NAMALWA (cell line): ENCODE data around the gene DDX27.

Experiments used
- DNase-seq: peaks from one replicate; pipeline ENCODE4 v3.0.0-alpha.2; 2015; ENCODE audit warnings: low spot score

DDX27 gene

DNA sequence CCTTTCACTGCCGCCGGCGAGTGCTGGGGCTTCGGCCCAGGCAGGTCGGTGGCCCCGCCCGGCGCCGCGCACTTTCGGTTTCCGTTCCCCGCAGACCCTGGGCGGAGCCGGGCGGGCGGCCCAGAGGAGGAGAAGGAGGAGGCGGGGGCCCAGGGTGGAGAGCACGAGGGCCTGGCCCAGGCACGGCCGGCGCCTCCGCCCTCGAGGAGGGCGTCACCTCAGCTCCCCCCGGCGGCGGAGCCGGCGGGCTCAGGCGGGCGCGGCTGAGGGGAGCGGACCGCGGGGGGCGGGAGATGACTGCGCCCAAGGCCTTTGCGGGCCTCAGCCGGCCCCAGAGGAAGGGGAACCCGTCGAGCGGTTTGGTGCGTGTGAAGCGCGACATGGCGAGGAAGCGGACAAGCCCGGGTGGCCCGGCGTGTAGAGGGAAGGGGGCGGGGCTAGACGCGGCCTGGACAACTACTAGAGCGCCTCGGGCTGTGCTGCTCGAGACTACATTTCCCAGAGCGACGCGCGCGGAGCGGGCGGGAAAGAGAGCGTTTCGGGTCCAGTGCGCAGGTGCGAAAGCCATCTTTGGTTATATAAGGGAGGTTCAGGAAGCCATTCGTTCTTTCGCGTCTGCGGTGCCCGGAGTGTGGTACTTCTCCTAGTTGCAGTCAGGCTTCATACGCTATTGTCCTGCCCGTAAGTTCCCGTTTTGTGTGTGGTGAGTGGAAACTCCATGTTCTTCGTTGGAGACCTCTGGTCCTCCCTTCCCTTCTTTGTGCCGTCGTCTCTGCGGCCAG lies 59.0 kb downstream of the DDX27 start, which contains the start of gene ZNFX1:
ZNFX1 (minus strand) TSS at position 22 of the 782 bp plus-strand sequence. CDS start 2,218 bp downstream, outside the sequence.
- peak; percentile 98 for DNase-seq

DNA sequence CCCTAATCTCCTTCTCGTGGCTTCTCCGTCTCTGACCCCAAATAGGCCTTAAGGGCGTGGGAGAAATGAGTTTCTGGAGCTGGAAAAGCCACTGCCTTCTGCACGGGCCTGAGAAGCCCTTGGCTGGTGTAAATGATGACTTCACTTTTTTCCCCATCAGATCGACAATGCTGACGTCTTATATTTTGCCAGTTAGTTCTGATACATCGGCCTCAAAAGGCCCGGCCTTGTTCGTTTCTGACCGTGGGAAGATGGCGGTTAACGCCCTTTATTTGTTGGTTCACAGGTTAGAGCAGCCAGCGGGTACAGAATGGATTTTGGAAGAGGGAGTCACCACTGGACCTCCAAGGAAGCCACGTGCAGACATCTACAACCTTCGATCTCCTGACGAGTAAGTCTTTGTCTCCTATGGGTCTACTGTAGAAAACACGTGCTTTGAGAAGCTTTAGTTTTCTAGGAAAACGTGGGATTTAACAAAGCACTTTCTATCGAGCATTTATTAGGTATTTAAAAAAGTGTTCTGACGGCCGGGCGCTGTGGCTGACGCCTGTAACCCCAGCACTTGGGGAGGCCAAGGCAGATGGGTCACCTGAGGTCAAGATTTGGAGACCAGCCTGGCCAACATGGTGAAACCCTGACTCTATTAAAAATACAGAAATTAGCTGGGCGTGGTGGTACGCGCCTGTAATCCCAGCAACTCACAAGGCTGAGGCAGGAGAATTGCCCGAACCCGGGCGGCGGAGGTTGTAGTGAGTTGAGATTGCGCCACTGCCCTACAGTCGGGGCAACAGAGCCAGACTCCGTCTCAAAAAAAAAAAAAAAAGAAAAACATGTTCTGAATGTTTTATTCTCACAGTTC lies 59.8 kb downstream of the DDX27 start:
- DNase-seq: no peak

DNA sequence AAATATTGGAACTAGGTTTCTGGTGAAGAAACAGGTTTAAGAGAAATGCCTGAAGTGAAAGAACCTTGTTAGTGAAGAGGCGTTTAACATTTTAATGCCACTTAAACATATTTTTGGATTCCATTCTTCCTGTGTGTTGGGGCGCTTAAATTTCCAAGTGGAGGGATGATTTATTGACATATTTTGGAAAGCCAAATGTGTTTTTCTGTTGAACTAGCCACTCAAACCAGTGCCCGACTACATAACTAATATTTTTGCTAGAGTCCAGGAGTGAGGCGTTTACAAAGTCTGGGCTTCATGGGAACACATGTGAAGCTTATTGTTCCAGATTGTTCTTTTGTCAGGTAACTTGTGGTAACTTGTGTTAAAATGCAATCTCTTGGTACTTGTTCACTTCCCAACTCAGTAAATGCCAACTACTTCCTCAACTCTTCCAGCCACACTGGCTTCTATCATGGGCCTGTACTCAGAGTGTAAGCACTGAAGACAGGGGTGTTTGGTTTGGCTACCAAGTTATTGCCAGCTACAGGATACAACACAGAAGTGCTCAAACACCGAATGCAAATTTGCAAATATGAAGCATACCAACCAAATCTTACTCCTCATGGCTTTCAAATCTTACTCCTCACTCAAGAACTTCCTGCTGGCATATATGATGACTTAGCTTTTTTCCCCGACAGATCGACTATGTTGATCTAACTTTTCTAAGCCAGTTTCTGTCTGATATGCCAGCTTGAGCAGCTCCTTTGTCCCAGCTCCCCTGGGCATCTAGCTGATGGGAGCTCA lies 60.7 kb downstream of the DDX27 start:
- DNase-seq: peak; percentile 54

DNA sequence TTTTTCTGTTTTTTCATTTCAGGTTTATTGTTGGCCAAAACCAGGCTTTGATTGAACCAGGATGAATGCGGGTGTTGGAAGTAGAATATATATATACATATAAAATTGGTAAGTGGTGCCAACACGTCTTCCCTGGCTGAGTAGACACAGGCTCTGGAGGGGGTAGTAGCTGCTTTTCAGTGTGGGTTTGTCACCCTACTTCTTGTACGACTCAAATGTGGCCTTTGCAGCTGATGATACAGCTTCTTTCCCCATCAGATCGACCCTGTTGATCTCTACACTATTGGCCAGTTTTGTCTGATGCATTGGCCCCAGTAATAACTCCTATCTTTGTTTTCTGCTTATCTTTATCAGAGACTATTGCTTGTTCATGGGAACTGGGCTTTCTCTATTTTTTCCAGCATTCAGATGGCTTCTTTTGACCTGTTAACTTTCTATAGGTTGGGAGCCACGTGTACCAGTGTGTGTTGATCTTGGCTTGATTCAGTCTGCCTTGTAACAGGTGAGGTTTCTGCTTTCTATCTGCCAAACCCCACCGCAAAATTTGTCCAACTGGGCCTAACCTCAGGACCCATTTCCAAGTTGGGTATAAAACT lies 61.3 kb downstream of the DDX27 start:
- peak; percentile 42 for DNase-seq

DNA sequence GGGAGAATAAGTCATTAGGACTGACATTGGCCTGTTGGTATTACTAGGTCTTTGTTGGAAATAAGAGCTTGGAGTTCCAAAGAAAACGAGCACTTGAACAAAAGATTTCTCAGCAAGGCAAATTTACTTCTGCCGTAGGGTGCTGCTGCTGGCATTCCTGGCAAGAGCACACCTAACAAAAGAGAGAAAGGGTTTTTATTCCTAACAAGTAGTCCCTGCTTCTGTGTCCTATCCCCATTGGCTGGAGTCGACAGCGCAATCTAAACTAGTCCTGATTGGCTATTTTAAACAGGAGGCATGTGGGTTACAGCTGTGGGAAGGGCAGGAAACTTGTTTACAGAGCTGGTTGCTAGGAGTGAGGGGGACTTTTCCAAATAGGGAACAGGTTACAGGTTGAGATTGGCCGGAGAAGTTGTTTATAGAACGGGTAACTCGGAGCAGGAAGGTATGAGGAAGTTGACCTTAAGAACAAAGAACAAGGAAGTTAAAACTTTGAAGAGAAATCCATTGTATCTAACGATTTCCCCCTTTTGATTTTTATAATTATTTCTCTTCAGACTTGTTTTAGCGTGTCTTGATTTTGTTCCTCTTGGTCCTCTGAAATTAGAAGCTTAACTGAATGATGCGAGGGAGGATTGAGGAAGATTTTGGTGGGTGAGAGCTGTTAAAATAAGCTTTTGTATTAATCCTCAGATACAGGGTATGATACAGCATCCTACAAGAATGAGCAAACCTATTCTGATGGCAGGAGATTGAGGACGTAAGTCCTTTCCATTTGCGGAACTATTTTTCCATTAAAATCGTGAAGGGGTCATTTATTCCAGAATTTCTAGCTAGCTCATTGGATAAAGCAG lies 62.1 kb downstream of the DDX27 start:
- peak; percentile 53 for DNase-seq

DNA sequence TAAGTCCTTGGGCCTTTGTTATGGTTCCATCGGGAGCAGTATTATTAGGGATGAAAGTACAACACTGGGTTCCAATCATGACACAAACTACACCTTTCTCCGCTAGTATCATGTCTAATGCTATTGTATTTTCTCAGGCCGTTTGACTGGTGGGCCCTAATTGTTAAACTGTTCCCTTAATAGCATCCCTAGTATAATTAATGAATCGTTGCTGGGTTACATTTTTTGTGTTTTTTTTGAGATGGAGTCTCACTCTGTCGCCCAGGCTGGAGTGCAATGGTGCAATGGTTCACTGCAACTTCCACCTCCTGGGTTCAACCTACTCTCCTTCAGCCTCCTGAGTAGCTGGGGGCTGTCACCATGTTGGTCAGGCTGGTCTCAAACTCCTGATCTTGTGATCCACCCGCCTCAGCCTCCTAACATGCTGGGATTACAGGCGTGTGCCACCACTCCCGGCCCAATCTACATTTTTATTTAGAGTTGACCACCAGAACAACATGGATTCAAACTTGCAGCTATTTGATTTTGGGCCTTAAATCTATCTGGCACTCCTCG lies 62.8 kb downstream of the DDX27 start:
- no peak for DNase-seq

DNA sequence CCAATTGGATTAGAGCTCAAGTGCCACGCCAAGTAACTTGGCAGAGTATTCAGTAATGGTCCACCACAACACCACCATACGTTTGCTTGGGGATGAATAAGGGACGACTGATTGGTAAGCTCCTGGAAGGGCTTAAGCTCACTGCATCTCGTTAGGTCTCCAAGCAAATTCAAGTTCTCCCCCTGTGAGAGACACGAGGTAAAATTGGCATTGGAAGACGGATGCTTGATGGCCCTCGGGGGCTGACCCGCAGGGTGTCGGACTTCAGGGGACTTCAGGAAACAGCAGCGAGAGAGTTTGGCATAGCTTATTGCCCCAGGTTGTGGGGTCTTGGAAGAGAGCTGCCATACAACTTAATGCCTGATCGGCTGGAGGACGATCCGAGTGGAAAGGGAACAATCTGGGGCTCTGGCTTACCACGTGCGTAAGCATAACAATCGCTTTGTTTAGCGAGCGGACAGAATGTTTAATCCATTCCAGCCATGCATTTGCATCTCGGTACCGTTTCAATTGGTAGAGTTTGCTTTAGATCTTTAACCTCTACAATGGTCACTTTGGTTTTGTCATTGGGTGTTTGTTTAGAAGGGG lies 63.5 kb downstream of the DDX27 start:
- DNase-seq: peak; percentile 43

DNA sequence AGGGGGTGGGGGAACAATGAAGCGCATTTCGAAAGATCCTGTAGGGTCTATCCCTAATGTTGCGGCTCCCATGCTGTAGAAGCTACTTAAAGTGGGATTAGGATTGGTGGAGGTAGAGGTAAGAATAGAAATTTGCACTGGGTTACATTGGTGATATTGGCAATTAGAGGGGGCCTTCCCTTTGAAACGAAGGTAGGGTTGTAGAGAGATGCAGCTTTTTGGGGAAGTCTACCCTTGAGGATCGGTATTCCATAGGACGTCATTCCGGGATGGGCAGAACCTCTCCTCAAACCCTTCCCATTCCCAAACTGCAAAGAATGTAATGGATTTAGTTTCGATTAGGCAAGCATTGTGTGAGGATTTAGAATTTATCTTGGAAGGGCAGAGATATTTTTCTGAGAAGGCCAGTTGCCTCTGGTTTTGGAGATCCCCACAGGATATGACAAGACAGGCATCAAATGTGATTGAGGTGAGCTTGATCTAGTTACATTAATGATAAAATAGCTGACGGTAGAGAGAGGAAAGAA lies 64.0 kb downstream of the DDX27 start:
- peak; percentile 51 for DNase-seq

DNA sequence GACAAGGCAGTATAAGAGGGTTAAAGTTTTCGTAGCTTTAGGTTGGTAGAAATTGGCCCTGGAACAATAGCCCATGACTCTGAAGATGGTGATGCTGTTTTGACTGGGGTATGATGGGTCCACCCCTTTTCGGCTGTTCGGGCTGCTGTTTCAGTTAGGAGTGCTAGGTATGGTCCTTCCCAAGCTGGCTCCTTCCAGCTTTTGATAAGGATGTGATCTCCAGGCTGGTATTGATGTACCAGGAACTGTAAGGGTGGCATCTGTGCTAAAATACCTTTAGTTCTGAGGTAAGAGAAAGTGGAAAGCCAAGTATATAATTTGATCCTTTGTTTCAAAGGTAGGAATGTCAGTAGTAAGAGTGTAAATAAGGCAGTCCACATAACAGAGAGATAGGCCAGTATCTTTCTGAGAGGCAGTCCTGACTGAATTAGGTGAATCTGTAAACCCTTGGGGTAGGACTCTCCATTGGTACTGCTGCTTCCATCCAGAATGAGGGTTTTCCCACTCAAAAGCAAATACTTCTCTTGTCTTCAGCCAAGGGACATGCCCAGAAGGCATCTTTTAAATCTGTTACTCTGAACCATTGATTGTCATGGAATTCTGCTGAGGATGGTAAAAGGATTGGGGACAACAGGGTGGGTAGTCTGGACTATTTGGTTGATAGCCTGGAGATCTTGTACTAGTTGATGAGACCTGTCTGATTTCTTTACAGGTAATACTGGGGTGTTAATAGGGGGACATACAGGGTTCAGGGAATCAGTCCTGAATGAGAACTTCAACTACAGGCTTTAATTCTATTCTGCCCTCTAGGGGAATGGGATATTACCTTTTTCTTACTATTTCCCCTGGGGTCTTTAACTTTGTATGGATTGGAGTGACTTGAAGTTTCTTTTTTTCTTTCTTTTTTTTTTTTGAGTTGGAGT lies 64.7 kb downstream of the DDX27 start:
- DNase-seq: peak; percentile 51

DNA sequence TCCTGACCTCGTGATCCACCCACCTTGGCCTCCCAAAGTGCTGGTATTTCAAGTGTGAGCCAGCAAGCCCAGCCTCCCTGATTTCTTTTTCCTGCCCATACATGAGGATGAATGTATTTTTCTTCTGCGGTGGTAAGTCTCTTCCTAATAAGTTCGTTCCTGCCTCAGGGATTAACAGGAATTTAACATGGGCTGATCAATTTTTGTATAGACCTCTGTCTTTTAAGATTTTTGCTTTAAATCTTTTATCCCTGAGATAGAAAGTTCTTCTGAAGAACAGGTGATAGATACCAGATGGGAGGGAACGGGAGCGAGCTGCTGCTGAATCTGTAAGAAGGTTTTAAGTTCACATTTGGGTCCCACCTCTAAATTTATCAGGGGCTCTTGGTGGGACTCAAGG lies 65.6 kb downstream of the DDX27 start:
- peak; percentile 39 for DNase-seq

DNA sequence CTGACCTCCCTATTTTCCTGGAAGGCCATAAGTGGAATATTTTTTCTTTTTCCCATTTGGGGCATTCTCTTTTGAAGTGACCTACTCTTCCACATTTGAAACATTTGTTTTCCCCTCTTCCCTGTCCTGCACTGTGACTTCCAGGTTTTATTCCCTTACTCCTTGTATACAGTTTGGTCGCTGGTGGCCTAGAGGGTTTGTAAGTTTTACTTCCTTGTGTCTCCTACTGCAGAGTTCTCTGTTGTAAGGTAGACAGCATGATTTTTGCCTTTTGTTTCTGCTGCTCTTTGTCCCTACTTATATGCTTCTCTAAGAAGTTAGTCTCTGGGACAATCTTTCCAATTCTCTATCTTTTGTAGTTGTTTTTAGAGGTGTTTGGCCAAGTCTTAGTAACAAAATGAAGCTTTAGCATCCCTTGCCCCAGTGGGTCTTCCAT lies 66.0 kb downstream of the DDX27 start:
- peak; percentile 42 for DNase-seq

DNA sequence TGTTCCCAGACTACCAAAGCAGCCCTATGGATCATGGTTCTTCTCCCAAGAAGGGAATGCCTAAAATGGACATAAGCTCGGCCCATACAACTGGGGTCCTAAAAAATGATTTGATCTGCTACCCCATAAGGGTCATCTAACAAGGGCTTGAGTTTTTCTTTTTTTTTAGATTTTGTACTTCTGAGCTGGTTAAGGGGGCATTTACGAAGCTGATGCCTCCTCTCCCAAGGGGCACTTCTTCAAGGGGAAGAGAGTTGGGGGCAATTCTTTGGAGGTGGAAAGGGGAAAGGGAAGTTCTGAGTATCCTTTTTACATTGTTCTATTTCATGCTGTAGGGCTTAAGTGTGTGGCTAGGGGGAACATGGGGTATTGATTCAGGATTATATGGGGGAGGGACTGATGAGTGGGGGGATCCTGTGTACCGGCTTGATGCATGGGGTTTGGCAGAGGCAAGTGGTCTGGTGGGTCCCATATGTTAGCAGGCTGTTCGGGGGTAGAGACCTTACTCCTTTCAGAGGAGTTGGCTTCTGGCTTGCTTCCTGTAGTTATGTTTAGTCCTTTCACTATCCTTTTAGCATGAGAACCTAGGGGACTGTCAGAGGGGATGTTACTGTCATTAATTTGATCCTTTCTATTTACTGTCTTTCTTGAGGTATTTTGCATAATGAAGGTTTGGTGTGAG lies 66.7 kb downstream of the DDX27 start:
- DNase-seq: peak; percentile 39

DNA sequence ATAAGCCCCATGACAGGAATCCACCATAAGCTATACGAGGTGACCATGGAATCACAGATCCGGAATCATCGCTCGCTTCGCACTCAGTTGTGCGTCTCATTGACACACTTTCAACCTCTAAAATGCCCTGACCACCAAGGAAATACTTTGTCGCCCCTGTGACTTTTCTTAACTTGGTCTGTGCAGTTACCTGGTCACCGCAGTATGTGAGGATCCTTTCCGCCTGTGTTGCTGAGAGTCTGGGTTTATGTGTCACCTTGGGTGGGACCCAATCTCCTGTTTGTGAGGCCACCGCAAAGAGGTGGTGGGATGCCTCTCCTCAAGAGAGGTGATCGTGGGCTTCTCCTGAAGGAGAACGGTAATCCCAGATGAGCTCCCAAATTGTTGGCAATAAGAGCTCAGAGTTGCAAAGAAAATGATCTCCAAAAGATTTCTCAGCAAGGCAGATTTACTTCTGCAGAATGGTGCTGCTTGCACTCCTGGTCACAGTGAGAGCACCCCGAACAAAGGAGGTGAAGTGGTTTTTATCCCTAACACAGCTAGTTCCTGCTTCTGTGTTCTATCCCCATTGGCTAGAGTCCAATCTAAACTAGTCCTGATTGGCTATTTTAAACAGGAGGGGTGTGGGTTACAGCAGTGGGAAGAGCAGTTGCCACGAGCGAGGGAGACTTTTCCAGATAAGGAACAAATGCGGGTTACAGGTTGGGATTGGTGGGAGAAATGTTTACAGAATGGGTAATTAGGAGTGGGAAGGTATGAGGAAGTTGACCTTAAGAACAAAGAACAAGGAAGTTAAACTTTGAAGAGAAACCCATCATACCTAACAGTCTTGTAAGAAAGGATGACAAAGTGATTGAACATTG lies 67.7 kb downstream of the DDX27 start:
- DNase-seq: no peak

DNA sequence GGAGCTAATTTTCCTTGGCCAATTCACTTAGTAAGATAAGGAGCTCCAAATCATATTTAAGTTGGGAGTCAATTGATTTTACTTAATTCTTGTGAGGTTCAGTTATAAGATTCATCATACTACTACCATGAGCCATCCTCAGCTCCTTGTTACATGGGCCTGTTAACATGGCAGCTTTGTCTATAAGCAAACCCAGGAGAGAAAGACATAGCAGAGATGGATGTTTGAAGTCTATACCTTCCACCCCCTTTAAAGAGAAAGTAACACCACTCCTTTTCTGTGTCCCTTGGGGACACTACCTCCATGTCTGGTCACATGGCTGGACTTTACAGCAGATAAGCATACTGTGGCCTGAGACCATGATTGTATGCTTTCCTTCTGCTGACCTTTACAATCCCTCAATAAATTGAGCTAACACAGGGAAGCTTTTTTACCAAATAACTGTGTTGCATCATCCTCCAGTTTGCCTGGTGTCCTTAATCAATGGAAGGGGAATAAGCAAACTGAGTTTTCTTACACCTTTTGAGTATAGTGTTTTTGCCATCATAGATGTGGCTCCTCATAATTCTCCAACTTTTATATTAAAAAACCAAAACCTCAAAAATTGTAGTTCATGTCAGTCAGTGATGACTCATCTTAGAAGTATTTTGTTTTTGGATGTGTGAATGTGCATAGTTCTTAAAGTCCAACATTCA lies 68.5 kb downstream of the DDX27 start:
- DNase-seq: peak; percentile 53

DNA sequence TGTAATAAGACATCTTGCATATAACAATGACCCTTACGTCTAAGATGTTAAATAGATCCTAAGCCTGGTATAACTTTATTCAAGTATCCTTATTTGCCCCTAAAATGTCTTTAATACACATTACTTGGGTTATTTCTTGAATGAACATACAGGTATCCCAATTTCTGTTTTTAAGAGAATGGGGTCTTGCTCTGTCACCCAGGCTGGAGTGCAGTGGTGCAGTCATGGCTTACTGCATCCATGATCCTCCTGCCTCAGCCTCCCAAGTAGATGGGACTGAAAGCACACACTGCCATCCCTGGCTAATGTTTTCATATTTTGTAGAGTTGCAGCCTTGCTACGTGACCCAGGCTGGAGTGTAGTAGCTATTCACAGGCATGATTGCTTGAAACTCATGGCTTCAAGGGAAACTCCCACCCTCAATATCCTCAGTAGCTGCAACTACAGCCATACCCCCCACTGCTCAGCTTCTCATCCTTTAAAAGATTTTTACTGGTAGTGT lies 69.1 kb downstream of the DDX27 start:
- peak; percentile 46 for DNase-seq
